HEK293T (cell line): ENCODE results near the gene THAP10.
"Not testable (repeated sequence)": the region's sequence is repeated elsewhere in the genome, so short reads cannot be mapped to it uniquely, and the experiment has no call there.

Experiments
- CTCF ChIA-PET: fragments of 350-600 bp; formaldehyde crosslinking; extraction: SDS; loops from one replicate; lab custom pipeline; 2021; ENCODE audit warnings: antibody characterized with exemption, inconsistent platforms; lab: Yijun Ruan, JAX
- POLR2A ChIA-PET: fragments of 350-600 bp; formaldehyde crosslinking; extraction: SDS; loops from one replicate; lab custom pipeline; 2020; ENCODE audit warnings: antibody characterized with exemption, inconsistent platforms; lab: Yijun Ruan, JAX
- DNase-seq: peaks from one replicate; pipeline ENCODE4 v3.0.0; 2012; ENCODE audit warnings: mixed read lengths; ENCODE audit errors: extremely low spot score
- ARNT ChIP-seq: fragments of 450-650 bp; IDR thresholded peaks from 2 replicates; pipeline ENCODE4 v1.6.1; 2017; ENCODE audit warnings: mild to moderate bottlenecking
- BHLHE40 ChIP-seq: fragments of 450-650 bp; IDR thresholded peaks from 2 replicates; pipeline ENCODE4 v1.6.1; 2016; ENCODE audit warnings: mild to moderate bottlenecking, moderate library complexity, borderline replicate concordance
- CTBP1 ChIP-seq: fragments of 450-650 bp; IDR thresholded peaks from 2 replicates; pipeline ENCODE4 v1.6.1; 2016; ENCODE audit warnings: borderline replicate concordance
- ELF4 ChIP-seq: fragments of 450-650 bp; IDR thresholded peaks from 2 replicates; pipeline ENCODE4 v1.6.1; 2017; ENCODE audit warnings: antibody characterized with exemption
- FOXA1 ChIP-seq: fragments of 450-650 bp; IDR thresholded peaks from 2 replicates; pipeline ENCODE4 v1.6.1; 2016; ENCODE audit warnings: mild to moderate bottlenecking
- FOXK2 ChIP-seq: fragments of 450-650 bp; IDR thresholded peaks from 2 replicates; pipeline ENCODE4 v1.6.1; 2016; ENCODE audit warnings: mild to moderate bottlenecking
- FOXM1 ChIP-seq: fragments of 450-650 bp; IDR thresholded peaks from 2 replicates; pipeline ENCODE4 v1.6.1; 2017; ENCODE audit warnings: mild to moderate bottlenecking, borderline replicate concordance
- HDGF ChIP-seq: fragments of 450-650 bp; IDR thresholded peaks from 2 replicates; pipeline ENCODE4 v1.6.1; 2017; ENCODE audit warnings: antibody characterized with exemption, borderline replicate concordance
- L3MBTL2 ChIP-seq: fragments of 450-650 bp; conservative IDR thresholded peaks from 2 replicates; pipeline ENCODE4 v1.6.1; 2016; ENCODE audit warnings: mild to moderate bottlenecking
- LEF1 ChIP-seq: fragments of 450-650 bp; IDR thresholded peaks from 2 replicates; pipeline ENCODE4 v1.6.1; 2017; ENCODE audit warnings: mild to moderate bottlenecking, borderline replicate concordance
- NFRKB ChIP-seq: fragments of 450-650 bp; IDR thresholded peaks from 2 replicates; pipeline ENCODE4 v1.6.1; 2016; ENCODE audit warnings: mild to moderate bottlenecking, moderate library complexity
- PKNOX1 ChIP-seq: fragments of 450-650 bp; IDR thresholded peaks from 2 replicates; pipeline ENCODE4 v1.6.1; 2016
- SP1 ChIP-seq: fragments of 450-650 bp; IDR thresholded peaks from 2 replicates; pipeline ENCODE4 v1.6.1; 2017
- SUZ12 ChIP-seq: fragments of 450-650 bp; IDR thresholded peaks from 2 replicates; pipeline ENCODE4 v1.6.1; 2016; ENCODE audit warnings: mild to moderate bottlenecking
- TARDBP ChIP-seq: fragments of 450-650 bp; IDR thresholded peaks from 2 replicates; pipeline ENCODE4 v1.6.1; 2016
- ZNF384 ChIP-seq: fragments of 450-650 bp; IDR thresholded peaks from 2 replicates; pipeline ENCODE4 v1.6.1; 2016

THAP10 gene

GRCh38 chr15:70931821-70932220 lies 39.6 kb upstream of the THAP10 start:
- no peak for DNase-seq
- TF ChIP-seq TARDBP (no peak), CTBP1 (no peak), FOXA1 (no peak), LEF1 (no peak), NFRKB (no peak), SP1 (no peak), PKNOX1 (no peak)
- ChIA-PET CTCF (no interaction called here), POLR2A (no interaction called here)

- POLR2A ChIA-PET, CTCF ChIA-PET, DNase-seq: not testable (repeated sequence)
Observed at GRCh38 chr15:70926914-70927313, 34.7 kb upstream of the THAP10 start.

- no peak for DNase-seq
- no peak for TF ChIP-seq TARDBP
- no peak for TF ChIP-seq LEF1
- no peak for TF ChIP-seq BHLHE40
- TF ChIP-seq SUZ12, result no peak
- no peak for TF ChIP-seq HDGF
- TF ChIP-seq ARNT, result no peak
- TF ChIP-seq FOXM1, result no peak
- no peak for TF ChIP-seq FOXA1
- no peak for TF ChIP-seq FOXK2
- no peak for TF ChIP-seq L3MBTL2
- no peak for TF ChIP-seq ELF4
- TF ChIP-seq NFRKB, result no peak
- no peak for TF ChIP-seq SP1
- no peak for TF ChIP-seq PKNOX1
- no peak for TF ChIP-seq CTBP1
- ChIA-PET CTCF (no interaction called here), POLR2A (no interaction called here)
Observed at GRCh38 chr15:70923311-70924080, 31.3 kb upstream of the THAP10 start.

GRCh38 chr15:70922119-70922518 lies 29.9 kb upstream of the THAP10 start:
- no peak for TF ChIP-seq FOXM1
- DNase-seq, result no peak
- CTCF ChIA-PET, result interaction anchor here (1.0 kb wide), 1 partner anchor 11 kb away, joined by 3 read pairs; no protein-coding TSS in a partner anchor
- POLR2A ChIA-PET, result no interaction called here

GRCh38 chr15:70920981-70921696 lies 28.9 kb upstream of the THAP10 start:
- POLR2A ChIA-PET, result interaction anchor here (0.9 kb wide), 1 partner anchor 15 kb away, joined by 3 read pairs; no protein-coding TSS in a partner anchor
- no peak for TF ChIP-seq ZNF384
- TF ChIP-seq FOXK2, result no peak
- no peak for TF ChIP-seq SP1
- TF ChIP-seq BHLHE40, result no peak
- no peak for TF ChIP-seq CTBP1
- TF ChIP-seq ELF4, result no peak
- TF ChIP-seq FOXA1, result no peak
- TF ChIP-seq HDGF, result no peak
- TF ChIP-seq L3MBTL2, result no peak
- TF ChIP-seq NFRKB, result no peak
- no peak for TF ChIP-seq SUZ12
- no peak for TF ChIP-seq TARDBP
- TF ChIP-seq FOXM1, result no peak
- TF ChIP-seq LEF1, result no peak
- no peak for TF ChIP-seq ARNT
- no peak for TF ChIP-seq PKNOX1
- DNase-seq, result no peak
- CTCF ChIA-PET, result interaction anchor here (0.7 to 1.0 kb wide), 2 partner anchors 10 to 15 kb away, joined by 3 read pairs; no protein-coding TSS in a partner anchor

- CTCF ChIA-PET, result interaction anchor here (0.8 kb wide), 1 partner anchor 18 kb away, joined by 3 read pairs; no protein-coding TSS in a partner anchor
- no peak for TF ChIP-seq LEF1
- no peak for TF ChIP-seq SUZ12
- no peak for TF ChIP-seq PKNOX1
- TF ChIP-seq ARNT, result no peak
- TF ChIP-seq CTBP1, result no peak
- no peak for TF ChIP-seq TARDBP
- TF ChIP-seq L3MBTL2, result no peak
- TF ChIP-seq ZNF384, result no peak
- TF ChIP-seq BHLHE40, result no peak
- no peak for TF ChIP-seq HDGF
- TF ChIP-seq SP1, result no peak
- TF ChIP-seq FOXK2, result no peak
- no peak for TF ChIP-seq NFRKB
- POLR2A ChIA-PET, result no interaction called here
- DNase-seq, result no peak
Observed at GRCh38 chr15:70917955-70918354, 25.7 kb upstream of the THAP10 start.
